OCI-LY1 (cell line): ENCODE measurements around the gene DCT.

Source experiments
- H2AFZ ChIP-seq: fragments of 200-600 bp; sonication (generic), shearing (Covaris generic); 2 replicates; pipeline ENCODE4 v1.6.0; 2014; ENCODE audit warnings: antibody characterized with exemption, mild to moderate bottlenecking, low read length
- H3F3A ChIP-seq: fragments of 200-600 bp; sonication (generic), shearing (Covaris generic); 2 replicates; pipeline ENCODE4 v1.6.0; 2014; ENCODE audit warnings: mild to moderate bottlenecking, antibody characterized with exemption, low read length, moderate library complexity; ENCODE audit not compliant: insufficient read depth
- H3K27ac ChIP-seq: fragments of 200-600 bp; sonication (generic); 2 replicates; pipeline ENCODE4 v1.5.1; 2014; ENCODE audit warnings: low read length, mixed run types, mild to moderate bottlenecking, low read depth; ENCODE audit not compliant: poor library complexity, severe bottlenecking
- H3K27me3 ChIP-seq: fragments of 200-600 bp; sonication (generic); 2 replicates; pipeline ENCODE4 v1.6.0; 2014; ENCODE audit warnings: antibody characterized with exemption, mild to moderate bottlenecking, low read length, moderate library complexity; ENCODE audit not compliant: insufficient read depth
- H3K36me3 ChIP-seq: fragments of 200-600 bp; sonication (generic); 2 replicates; pipeline ENCODE4 v1.6.1; 2014; ENCODE audit warnings: mild to moderate bottlenecking, antibody characterized with exemption, low read length, moderate library complexity, mixed read lengths; ENCODE audit not compliant: insufficient read depth
- H3K4me1 ChIP-seq: fragments of 200-600 bp; sonication (generic); 2 replicates; pipeline ENCODE4 v1.5.1; 2014; ENCODE audit warnings: mild to moderate bottlenecking, low read length, moderate library complexity; ENCODE audit not compliant: insufficient read depth, severe bottlenecking
- H3K4me2 ChIP-seq: fragments of 200-600 bp; sonication (generic), shearing (Covaris generic); 2 replicates; pipeline ENCODE4 v1.6.1; 2014; ENCODE audit warnings: low read length
- H3K4me3 ChIP-seq: fragments of 200-600 bp; sonication (generic); 2 replicates; pipeline ENCODE4 v1.5.1; 2014; ENCODE audit warnings: low read length, low read depth, mild to moderate bottlenecking, mixed read lengths; ENCODE audit not compliant: poor library complexity, severe bottlenecking
- H3K79me2 ChIP-seq: fragments of 200-600 bp; shearing (Covaris generic); 2 replicates; pipeline ENCODE4 v1.6.1; 2016; ENCODE audit warnings: mixed run types, low read length, mixed read lengths; ENCODE audit not compliant: insufficient read depth
- H3K9ac ChIP-seq: fragments of 200-600 bp; sonication (generic), shearing (Covaris generic); 2 replicates; pipeline ENCODE4 v1.6.1; 2014; ENCODE audit warnings: mild to moderate bottlenecking, low read length, mixed read lengths
- H3K9me2 ChIP-seq: fragments of 200-600 bp; sonication (generic), shearing (Covaris generic); 2 replicates; pipeline ENCODE4 v1.6.1; 2014; ENCODE audit warnings: low read depth, mild to moderate bottlenecking, low read length, mixed read lengths
- H3K9me3 ChIP-seq: fragments of 200-600 bp; shearing (Covaris generic); 2 replicates; pipeline ENCODE4 v1.6.1; 2014; ENCODE audit warnings: low read length, mixed read lengths
- H4K20me1 ChIP-seq: fragments of 200-600 bp; sonication (generic), shearing (Covaris generic); 2 replicates; pipeline ENCODE4 v1.6.0; 2016; ENCODE audit warnings: mild to moderate bottlenecking, low read length; ENCODE audit not compliant: insufficient read depth
- CTCF ChIP-seq: fragments of 200-600 bp; sonication (generic), shearing (Covaris generic); IDR thresholded peaks from 2 replicates; pipeline ENCODE4 v1.5.1; 2017; ENCODE audit warnings: mild to moderate bottlenecking, antibody characterized with exemption, low read length, moderate library complexity, mixed read lengths
- EZH2 ChIP-seq: fragments of 200-600 bp; sonication (generic), shearing (Covaris generic); IDR thresholded peaks from 2 replicates; pipeline ENCODE4 v1.8.0; 2017; ENCODE audit warnings: borderline replicate concordance, mixed run types, mild to moderate bottlenecking, antibody characterized with exemption, low read length, moderate library complexity, mixed read lengths

Gene DCT

GRCh38 chr13:94520001-94520400 lies 40.5 kb upstream of the DCT start:
- no peak for TF ChIP-seq CTCF
- no peak for TF ChIP-seq EZH2
- Histone ChIP-seq H3K4me2 (no peak overlapping the region), H2AFZ (no peak overlapping the region), H3K4me1 (no peaks in the 10 kb centered on the region), H3K9me2 (no peaks in the 10 kb centered on the region), H3K27ac (no peak overlapping the region), H3K4me3 (no peak overlapping the region), H3K27me3 (no peaks in the 10 kb centered on the region), H3K79me2 (no peaks in the 10 kb centered on the region), H4K20me1 (no peaks in the 10 kb centered on the region), H3K36me3 (no peaks in the 10 kb centered on the region), H3K9me3 (no peaks in the 10 kb centered on the region), H3K9ac (no peak overlapping the region), H3F3A (no peaks in the 10 kb centered on the region)

GRCh38 chr13:94516456-94516855 lies 37.0 kb upstream of the DCT start:
- no peaks in the 10 kb centered on the region for H3K79me2 ChIP-seq
- H3K9ac ChIP-seq, result no peak overlapping the region
- no peaks in the 10 kb centered on the region for H3K36me3 ChIP-seq
- TF ChIP-seq EZH2 (no peak), CTCF (no peak)
- no peak overlapping the region for H3K27ac ChIP-seq
- H3F3A ChIP-seq, result no peaks in the 10 kb centered on the region
- H3K4me1 ChIP-seq, result no peaks in the 10 kb centered on the region
- H2AFZ ChIP-seq, result no peak overlapping the region
- no peaks in the 10 kb centered on the region for H4K20me1 ChIP-seq
- no peak overlapping the region for H3K4me3 ChIP-seq
- H3K4me2 ChIP-seq, result no peak overlapping the region
- no peaks in the 10 kb centered on the region for H3K9me2 ChIP-seq
- H3K9me3 ChIP-seq, result no peaks in the 10 kb centered on the region
- no peaks in the 10 kb centered on the region for H3K27me3 ChIP-seq

- Histone ChIP-seq H3K27me3 (no peaks in the 10 kb centered on the region), H4K20me1 (no peaks in the 10 kb centered on the region), H3K4me1 (no peaks in the 10 kb centered on the region), H3K79me2 (no peaks in the 10 kb centered on the region), H3K9me3 (no peaks in the 10 kb centered on the region), H3K36me3 (no peaks in the 10 kb centered on the region), H2AFZ (no peak overlapping the region), H3K9ac (no peak overlapping the region), H3F3A (no peaks in the 10 kb centered on the region), H3K9me2 (no peaks in the 10 kb centered on the region), H3K4me2 (no peak overlapping the region), H3K27ac (no peak overlapping the region), H3K4me3 (no peak overlapping the region)
- TF ChIP-seq EZH2 (no peak), CTCF (no peak)
Observed at GRCh38 chr13:94515911-94516310, 36.4 kb upstream of the DCT start.
